DOHH2 (cell line): ENCODE measurements around the gene PDE8A.

Experiments used
- H3F3A ChIP-seq: fragments of 200-600 bp; sonication (generic), shearing (Covaris generic); 2 replicates; pipeline ENCODE4 v1.6.0; 2016; ENCODE audit warnings: antibody characterized with exemption, mild to moderate bottlenecking; ENCODE audit not compliant: control insufficient read depth, insufficient read depth
- H3K27ac ChIP-seq: fragments of 200-600 bp; sonication (generic); 2 replicates; pipeline ENCODE4 v1.5.1; 2014; ENCODE audit warnings: low read depth, mild to moderate bottlenecking, low read length, moderate library complexity
- H3K27me3 ChIP-seq: fragments of 200-600 bp; sonication (generic); 2 replicates; pipeline ENCODE4 v1.6.1; 2014; ENCODE audit warnings: mild to moderate bottlenecking, low read length, mixed read lengths; ENCODE audit not compliant: control insufficient read depth
- H3K36me3 ChIP-seq: fragments of 200-600 bp; sonication (generic); 2 replicates; pipeline ENCODE4 v1.6.1; 2014; ENCODE audit warnings: mild to moderate bottlenecking, low read length, moderate library complexity, mixed read lengths; ENCODE audit not compliant: control insufficient read depth
- H3K4me1 ChIP-seq: fragments of 200-600 bp; sonication (generic); 2 replicates; pipeline ENCODE4 v1.6.1; 2014; ENCODE audit warnings: mild to moderate bottlenecking, low read length, mixed read lengths; ENCODE audit not compliant: control insufficient read depth
- H3K4me2 ChIP-seq: fragments of 200-600 bp; sonication (generic); 2 replicates; pipeline ENCODE4 v1.6.0; 2014; ENCODE audit warnings: mild to moderate bottlenecking, low read length, moderate library complexity
- H3K4me3 ChIP-seq: fragments of 200-600 bp; sonication (generic); 2 replicates; pipeline ENCODE4 v1.5.1; 2014; ENCODE audit warnings: mild to moderate bottlenecking, low read length, mixed read lengths
- H3K79me2 ChIP-seq: fragments of 200-600 bp; sonication (generic); 2 replicates; pipeline ENCODE4 v1.6.1; 2014; ENCODE audit warnings: mild to moderate bottlenecking, low read length, mixed read lengths; ENCODE audit not compliant: control insufficient read depth
- H3K9me2 ChIP-seq: fragments of 200-600 bp; sonication (generic); replicated peaks from 2 replicates; pipeline ENCODE4 v1.6.1; 2014; ENCODE audit warnings: mild to moderate bottlenecking, low read length, mixed read lengths; ENCODE audit not compliant: control insufficient read depth
- H3K9me3 ChIP-seq: fragments of 200-600 bp; sonication (generic); 2 replicates; pipeline ENCODE4 v1.6.1; 2014; ENCODE audit warnings: antibody characterized with exemption, low read length, mixed read lengths; ENCODE audit not compliant: control insufficient read depth, insufficient read depth
- H4K20me1 ChIP-seq: fragments of 200-600 bp; sonication (generic); 2 replicates; pipeline ENCODE4 v1.6.0; 2014; ENCODE audit warnings: low read depth, mild to moderate bottlenecking, antibody characterized with exemption, low read length, moderate library complexity; ENCODE audit not compliant: control insufficient read depth, insufficient read depth
- CTCF ChIP-seq: fragments of 200-600 bp; sonication (generic); IDR thresholded peaks from one replicate; pipeline ENCODE4 v1.5.1; 2014; ENCODE audit warnings: antibody characterized with exemption, mild to moderate bottlenecking, low read depth, low read length; ENCODE audit not compliant: poor library complexity, severe bottlenecking
- EZH2phosphoT487 ChIP-seq: fragments of 200-600 bp; sonication (generic); IDR thresholded peaks from 2 replicates; pipeline ENCODE4 v1.6.1; 2017; ENCODE audit warnings: borderline replicate concordance, mild to moderate bottlenecking, antibody characterized with exemption, low read length, moderate library complexity, mixed read lengths

PDE8A gene

GRCh38 chr15:85137489-85138168, 156.0 kb downstream of the PDE8A start:
- no peaks in the 10 kb centered on the region for H4K20me1 ChIP-seq
- H3K4me3 ChIP-seq: no peak overlapping the region
- H3K36me3 ChIP-seq: peaks cover 5% of the 10 kb centered on the region; the same call in 1 of the 2 replicates
- H3K9me3 ChIP-seq: no peaks in the 10 kb centered on the region
- TF ChIP-seq CTCF (no peak), EZH2phosphoT487 (no peak)
- H3K79me2 ChIP-seq: no peaks in the 10 kb centered on the region
- H3F3A ChIP-seq: no peaks in the 10 kb centered on the region
- H3K27me3 ChIP-seq: no peaks in the 10 kb centered on the region
- H3K9me2 ChIP-seq: no peaks in the 10 kb centered on the region
- H3K4me1 ChIP-seq: no peaks in the 10 kb centered on the region
- no peak overlapping the region for H3K27ac ChIP-seq
- no peak overlapping the region for H3K4me2 ChIP-seq

GRCh38 chr15:85139391-85139790, 157.7 kb downstream of the PDE8A start:
- H3K27ac ChIP-seq: no peak overlapping the region
- no peak overlapping the region for H3K4me2 ChIP-seq
- H3K9me2 ChIP-seq: no peaks in the 10 kb centered on the region
- no peaks in the 10 kb centered on the region for H3K4me1 ChIP-seq
- H3K27me3 ChIP-seq: no peaks in the 10 kb centered on the region
- H3K9me3 ChIP-seq: no peaks in the 10 kb centered on the region
- TF ChIP-seq EZH2phosphoT487 (no peak), CTCF (no peak)
- H3F3A ChIP-seq: no peaks in the 10 kb centered on the region
- H3K4me3 ChIP-seq: no peak overlapping the region
- no peaks in the 10 kb centered on the region for H3K79me2 ChIP-seq
- H3K36me3 ChIP-seq: peaks cover 5% of the 10 kb centered on the region; the same call in 1 of the 2 replicates
- H4K20me1 ChIP-seq: no peaks in the 10 kb centered on the region

GRCh38 chr15:85141726-85142125, 160.1 kb downstream of the PDE8A start:
- TF ChIP-seq EZH2phosphoT487 (no peak), CTCF (no peak)
- no peak overlapping the region for H3K27ac ChIP-seq
- H3K9me3 ChIP-seq: no peaks in the 10 kb centered on the region
- no peaks in the 10 kb centered on the region for H3K79me2 ChIP-seq
- H3F3A ChIP-seq: no peaks in the 10 kb centered on the region
- H3K36me3 ChIP-seq: peaks cover 5% of the 10 kb centered on the region; the same call in 1 of the 2 replicates
- H3K4me1 ChIP-seq: no peaks in the 10 kb centered on the region
- H3K27me3 ChIP-seq: no peaks in the 10 kb centered on the region
- no peaks in the 10 kb centered on the region for H3K9me2 ChIP-seq
- no peaks in the 10 kb centered on the region for H4K20me1 ChIP-seq
- no peak overlapping the region for H3K4me3 ChIP-seq
- no peak overlapping the region for H3K4me2 ChIP-seq
